Frontal cortex (tissue), 4 donors: ENCODE measurements around the gene SENP6. TPM values are rescaled to one million over a fixed set of nuclear protein-coding genes. Genes with fewer than 3 reads are reported as not detected.
"Not testable (repeated sequence)": the region's sequence is repeated elsewhere in the genome, so short reads cannot be mapped to it uniquely, and the experiment has no call there.

Experiments
- DNase-seq, 2 donors: peaks; one replicate each; pipeline ENCODE4 v3.0.0; 2012; ENCODE audit warnings: low spot score in 2 of 2
- FAIRE-seq: peaks from 2 replicates; lab custom pipeline; 2012; peaks lifted over from hg19 to GRCh38; lab: Jason Lieb, UNC
- total RNA-seq: library from RNA; depleted of rRNA; stranded (reverse); fragments of >200 nt; gene quantifications from one replicate; pipeline ENCODE4 v1.2.3, GENCODE V29; 2014
- donor health status: control.
- donor health status: control.
- donor health status: control.

Gene SENP6
- total RNA-seq, 1 donor from 2014 or later, result 307 TPM

GRCh38 chr6:75631859-75632635, 30.4 kb downstream of the SENP6 start:
- DNase-seq, result no peak
- FAIRE-seq, result no peak

DNA sequence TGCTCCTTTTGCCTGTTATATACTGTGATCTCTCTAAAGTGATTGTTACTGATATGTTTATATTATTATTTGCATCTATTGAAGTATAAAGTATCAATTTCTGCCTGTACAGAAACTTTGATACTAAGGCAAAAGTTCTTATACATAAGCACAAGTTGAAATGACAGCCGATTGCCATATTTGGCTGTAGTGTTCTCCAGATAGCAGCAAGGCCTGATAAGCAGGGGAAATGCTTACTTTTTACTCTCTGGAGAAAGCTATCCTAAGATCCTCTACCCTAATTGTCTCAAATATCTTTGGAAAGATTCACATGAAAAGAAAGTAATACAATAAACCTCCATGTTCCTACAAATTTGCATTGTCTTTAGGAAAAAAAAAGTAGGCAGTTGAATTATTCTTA, 31.4 kb downstream of the SENP6 start:
- no peak for FAIRE-seq
- no peak for DNase-seq

DNA sequence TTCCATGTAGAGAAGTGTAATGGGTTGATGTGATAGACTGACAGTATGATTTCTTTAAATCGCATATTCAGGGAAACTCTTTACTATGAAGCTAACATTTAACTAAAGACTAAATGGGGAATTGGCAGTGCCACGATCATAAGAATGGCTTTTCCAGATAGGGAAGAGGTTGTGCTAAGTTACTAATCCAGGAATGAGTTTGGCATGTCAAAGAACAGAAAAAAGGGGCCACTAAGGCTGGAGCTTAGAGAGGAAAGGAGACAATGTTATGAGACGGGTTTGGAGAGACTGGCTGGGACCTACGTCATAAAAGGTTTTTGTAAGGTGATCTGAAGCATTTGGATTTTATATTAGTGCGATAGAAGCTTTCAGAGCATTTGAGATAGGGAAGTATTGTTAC, 40.6 kb downstream of the SENP6 start:
- no peak for FAIRE-seq

DNA sequence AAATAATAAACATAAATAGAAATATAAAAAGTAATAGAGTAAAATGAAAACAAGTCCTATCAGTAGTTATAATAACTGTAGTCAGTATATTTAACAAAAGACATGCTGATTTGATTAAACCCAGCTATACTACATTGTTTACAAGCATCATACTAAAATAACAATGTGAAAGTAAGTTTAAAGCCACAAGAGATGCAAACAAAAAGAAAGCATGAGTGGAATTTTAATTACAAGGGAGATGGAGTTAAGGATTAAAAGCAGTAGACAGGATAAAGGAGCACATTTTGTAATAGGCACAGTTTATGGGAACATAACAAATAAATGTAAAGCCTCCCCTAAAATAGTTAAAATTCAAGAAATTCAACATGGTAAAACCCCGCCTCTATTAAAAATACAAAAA, 41.5 kb downstream of the SENP6 start:
- FAIRE-seq (no peak), DNase-seq (no peak)

More for the DNA sequence above, 40.6 kb downstream of the SENP6 start:
- no peak for DNase-seq

- no peak for DNase-seq
- FAIRE-seq, result peak; percentile 19
Measured at GRCh38 chr6:75656479-75656878, 54.8 kb downstream of the SENP6 start.

- DNase-seq, result no peak
- no peak for FAIRE-seq
Measured at GRCh38 chr6:75657327-75657726, 55.6 kb downstream of the SENP6 start.

DNA sequence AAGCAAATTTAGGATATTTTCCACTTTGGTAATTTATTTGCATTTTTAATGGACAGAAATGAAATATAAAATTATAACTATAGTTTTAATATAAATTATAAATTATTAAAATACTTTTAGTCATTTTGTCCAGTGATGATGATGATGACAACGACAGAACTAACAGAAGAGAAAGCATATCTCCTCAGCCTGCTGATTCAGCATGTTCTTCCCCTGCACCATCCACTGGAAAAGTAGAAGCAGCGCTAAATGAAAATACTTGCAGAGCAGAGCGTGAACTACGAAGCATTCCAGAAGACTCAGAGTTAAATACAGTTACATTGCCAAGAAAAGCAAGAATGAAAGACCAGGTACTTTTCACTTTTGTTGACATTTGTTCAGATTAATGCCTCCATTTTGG, 64.9 kb downstream of the SENP6 start:
- FAIRE-seq (no peak), DNase-seq (no peak)

DNA sequence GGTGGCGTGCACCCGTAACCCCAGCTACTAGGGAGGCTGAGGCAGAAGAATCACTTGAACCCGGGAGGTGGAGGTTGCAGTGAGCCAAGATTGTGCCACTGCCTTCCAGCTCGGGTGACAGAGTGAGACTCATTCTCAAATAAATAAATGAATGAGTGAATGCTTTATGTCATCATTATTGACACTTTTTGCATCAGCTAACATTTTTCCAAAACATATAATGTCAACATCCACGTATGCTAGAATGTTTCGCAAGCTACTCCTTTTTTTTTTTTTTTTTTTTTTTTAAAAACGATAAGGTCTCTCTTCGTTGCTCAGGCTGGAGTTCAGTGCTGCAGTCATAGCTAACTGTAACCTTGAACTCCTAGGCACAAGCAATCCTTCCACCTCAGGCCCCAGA, 72.2 kb downstream of the SENP6 start:
- FAIRE-seq, result no peak
- no peak for DNase-seq

DNA sequence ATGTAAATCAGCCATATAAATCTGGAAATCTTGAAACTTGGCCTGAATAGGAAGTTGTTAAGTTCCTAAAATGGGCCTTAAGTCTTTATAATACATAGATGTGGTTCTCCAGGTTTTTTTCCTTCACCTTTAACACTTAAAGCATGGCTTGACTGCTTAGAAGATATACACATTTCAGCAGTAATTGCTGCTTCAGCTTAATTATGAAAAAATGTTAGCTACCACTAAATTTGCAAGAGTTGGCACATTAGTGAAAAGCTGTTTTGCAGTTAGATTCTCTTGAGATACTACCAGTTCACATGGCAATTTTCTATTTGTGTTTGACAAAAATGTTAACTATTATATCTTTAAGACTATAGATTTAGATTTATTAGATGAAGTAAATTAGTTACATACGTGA, 74.7 kb downstream of the SENP6 start:
- FAIRE-seq, result no peak
- no peak for DNase-seq

DNA sequence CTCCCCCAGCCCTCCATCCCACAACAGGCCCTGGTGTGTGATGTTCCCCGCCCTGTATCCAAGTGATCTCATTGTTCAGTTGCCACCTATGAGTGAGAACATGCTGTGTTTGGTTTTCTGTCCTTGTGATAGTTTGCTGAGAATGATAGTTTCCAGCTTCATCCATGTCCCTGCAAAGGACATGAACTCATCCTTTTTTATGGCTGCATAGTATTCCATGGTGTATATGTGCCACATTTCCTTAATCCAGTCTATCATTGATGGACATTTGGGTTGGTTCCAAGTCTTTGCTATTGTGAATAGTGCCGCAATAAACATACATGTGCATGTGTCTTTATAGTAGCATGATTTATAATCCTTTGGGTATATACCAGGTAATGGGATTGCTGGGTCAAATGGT, 80.9 kb downstream of the SENP6 start:
- not testable (repeated sequence) for FAIRE-seq, DNase-seq

GRCh38 chr6:75683005-75683404, 81.3 kb downstream of the SENP6 start:
- FAIRE-seq, DNase-seq: not testable (repeated sequence)

GRCh38 chr6:75687535-75687934, 85.9 kb downstream of the SENP6 start:
- DNase-seq, FAIRE-seq: not testable (repeated sequence)

DNA sequence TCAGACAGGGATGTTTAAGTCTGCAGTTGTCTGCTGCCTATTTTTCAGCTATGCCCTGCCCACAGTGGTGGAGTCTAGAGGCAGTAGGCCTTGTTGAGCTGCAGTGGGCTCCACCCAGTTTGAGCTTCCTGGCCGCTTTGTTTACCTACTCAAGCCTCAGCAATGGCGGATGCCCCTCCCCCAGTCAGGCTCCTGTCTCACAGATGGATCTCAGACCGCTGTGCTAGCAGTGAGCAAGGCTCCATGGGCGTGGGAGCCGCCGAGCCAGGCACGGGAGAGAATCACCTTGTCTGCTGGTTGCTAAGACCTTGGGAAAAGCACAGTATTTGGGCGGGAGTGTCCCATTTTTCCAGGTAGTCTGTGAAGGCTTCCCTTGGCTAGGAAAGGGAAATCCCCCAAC, 86.3 kb downstream of the SENP6 start:
- not testable (repeated sequence) for FAIRE-seq, DNase-seq

GRCh38 chr6:75689576-75689975, 87.9 kb downstream of the SENP6 start:
- DNase-seq (no peak), FAIRE-seq (no peak)

DNA sequence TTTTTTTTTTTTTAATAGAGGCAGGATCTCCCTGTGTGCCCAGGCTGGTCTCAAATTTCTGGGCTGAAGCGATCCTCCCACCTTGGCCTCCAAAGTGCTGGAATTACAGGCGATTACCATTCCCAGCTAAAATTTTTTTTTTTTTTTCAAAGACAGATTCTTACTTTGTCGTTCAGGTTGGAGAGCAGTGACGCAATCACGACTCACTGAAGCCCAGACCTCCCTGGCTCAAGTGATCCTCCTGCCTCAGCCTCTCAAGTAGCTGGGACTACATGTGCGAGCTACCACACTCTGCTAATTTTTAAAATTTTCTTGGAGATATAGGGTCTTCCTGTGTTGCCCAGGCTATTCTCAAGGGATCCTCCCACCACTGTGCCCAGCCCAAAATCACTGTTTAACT, 89.3 kb downstream of the SENP6 start:
- DNase-seq (no peak), FAIRE-seq (no peak)

DNA sequence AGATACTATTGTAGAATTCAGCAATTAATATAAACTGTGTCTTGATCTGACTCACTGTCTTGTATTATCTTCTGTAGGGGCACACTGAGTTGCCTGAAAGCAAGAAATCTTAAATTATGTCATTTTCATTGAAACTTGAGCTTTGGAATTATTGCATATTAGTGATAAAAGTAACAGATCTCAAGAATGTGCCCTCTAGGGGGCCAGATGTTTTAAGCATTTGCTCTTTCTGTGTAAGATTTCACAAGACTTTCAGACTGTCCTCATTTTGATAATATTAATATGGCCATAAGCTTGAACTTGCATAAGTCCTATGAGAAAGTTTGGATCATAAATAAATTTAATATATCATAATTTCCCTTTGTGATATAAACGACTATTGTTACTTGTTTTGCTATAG, 91.9 kb downstream of the SENP6 start:
- DNase-seq, result no peak
- no peak for FAIRE-seq

DNA sequence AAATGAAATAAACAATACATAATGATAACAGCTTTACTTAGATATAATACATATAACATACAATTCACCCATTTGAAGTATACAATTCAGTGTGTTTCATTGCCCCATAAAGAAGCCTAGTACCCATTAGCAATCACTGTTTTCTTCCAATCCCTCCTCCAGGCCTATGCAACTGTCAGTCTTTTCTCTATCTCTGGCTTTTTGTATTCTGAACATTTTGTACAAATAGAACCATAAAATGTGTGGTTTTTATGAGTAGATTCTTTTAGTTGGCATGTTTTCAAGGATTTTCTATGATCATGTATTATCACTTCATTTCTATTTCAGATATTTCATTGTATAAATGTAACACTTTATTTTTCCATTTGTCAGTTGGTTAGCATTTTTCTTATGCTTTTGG, 92.7 kb downstream of the SENP6 start:
- FAIRE-seq, result no peak
- no peak for DNase-seq

DNA sequence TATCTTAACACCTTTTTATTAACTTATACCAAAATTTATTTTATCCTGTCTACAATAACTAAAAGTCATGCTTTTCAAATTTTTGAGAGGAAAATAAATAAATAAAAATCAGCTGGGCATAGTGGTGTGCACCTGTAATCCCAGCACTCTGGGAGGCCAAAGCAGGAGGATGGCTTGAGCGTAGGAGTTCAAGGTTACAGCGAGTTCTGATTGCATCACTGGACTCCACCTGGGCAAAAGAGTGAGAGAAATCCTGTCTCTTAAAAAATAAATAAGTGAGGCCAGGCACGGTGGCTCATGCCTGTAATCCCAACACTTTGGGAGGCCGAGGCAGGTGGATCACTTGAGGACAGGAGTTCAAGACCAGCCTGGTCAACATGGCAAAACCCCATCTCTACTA, 106.7 kb downstream of the SENP6 start:
- not testable (repeated sequence) for FAIRE-seq, DNase-seq

GRCh38 chr6:75711173-75711572, 109.5 kb downstream of the SENP6 start:
- FAIRE-seq (no peak), DNase-seq (no peak)

DNA sequence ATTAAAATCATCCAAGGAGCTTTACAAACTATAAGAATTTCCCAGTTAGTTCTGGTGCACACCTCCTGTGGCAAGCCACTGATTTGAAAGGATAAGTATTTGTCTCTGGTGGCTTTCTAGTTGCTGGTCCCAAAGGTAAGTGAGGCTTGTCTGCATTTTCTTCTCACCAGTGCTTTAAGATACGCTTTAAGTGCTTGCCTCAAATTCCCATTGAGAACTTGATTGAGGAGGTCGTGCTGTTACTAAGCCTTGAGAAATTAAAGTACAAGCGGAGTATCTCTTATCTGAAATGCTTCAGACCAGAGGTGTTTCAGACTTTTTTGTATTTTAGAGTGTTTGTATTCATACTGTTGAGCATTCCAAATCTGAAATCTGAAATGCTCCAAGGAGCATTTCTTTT, 117.5 kb downstream of the SENP6 start:
- no peak for FAIRE-seq

GRCh38 chr6:75723382-75723781, 121.7 kb downstream of the SENP6 start:
- FAIRE-seq (no peak), DNase-seq (no peak)

More for the DNA sequence above, 117.5 kb downstream of the SENP6 start:
- DNase-seq, result no peak

DNA sequence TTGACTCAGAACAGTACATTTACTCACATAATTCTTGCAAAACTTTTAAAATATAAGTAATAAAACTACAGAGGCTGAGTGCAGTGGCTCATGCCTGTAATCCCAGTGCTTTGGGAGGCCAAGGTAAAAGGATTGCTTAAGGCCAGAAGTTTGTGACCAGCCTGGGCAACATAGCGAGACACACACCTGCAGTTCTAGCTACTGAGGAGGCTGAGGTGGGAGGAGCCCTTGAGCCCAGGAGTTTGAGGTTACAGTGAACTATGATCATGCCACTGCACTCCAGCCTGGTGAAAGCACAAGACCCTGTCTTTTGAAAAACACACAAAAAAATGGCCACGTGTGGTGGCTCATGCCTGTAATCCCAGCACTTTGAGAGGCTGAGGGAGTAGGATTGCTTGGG, 125.5 kb downstream of the SENP6 start:
- FAIRE-seq (no peak), DNase-seq (no peak)
